ENCODE data around the gene SLC9A9. TPM values are rescaled to one million over a fixed set of nuclear protein-coding genes. Genes with fewer than 3 reads are reported as not detected.
"Not testable (repeated sequence)": the region's sequence is repeated elsewhere in the genome, so short reads cannot be mapped to it uniquely, and the experiment has no call there.

The SLC9A9 gene
- total RNA-seq, 4 donors from 2014 or later, result 1.7 to 8.2 (median 3.6) TPM

- Histone ChIP-seq H3K9me3 (no peaks in the 10 kb centered on the region), H3K27ac (no peak overlapping the region), H3K4me1 (no peaks in the 10 kb centered on the region), H3K27me3 (no peaks in the 10 kb centered on the region), H3K4me3 (no peak overlapping the region), H3K36me3 (no peaks in the 10 kb centered on the region)
- TF ChIP-seq CTCF (IDR thresholded peaks at IDR 0.05 in 4 of 5, conservative IDR thresholded peaks at IDR 0.05 in 1 of 5), result no peak
- no peak for TF ChIP-seq POLR2A (IDR thresholded peaks at IDR 0.05)
- intact Hi-C loops (cut with DNase I; ENCODE audit: low total_unique reads) (no loop called here), in situ Hi-C loops (cut with MboI; ENCODE audit: low sequenced_read_pairs in 4 of 4) (no loop called here)
- DNase-seq (no peak), ATAC-seq (no peak)
Measured at GRCh38 chr3:143286392-143287010, 561.8 kb downstream of the SLC9A9 start.

- intact Hi-C loops (cut with DNase I; ENCODE audit: low total_unique reads), result no loop called here
- in situ Hi-C loops (cut with MboI; ENCODE audit: low sequenced_read_pairs in 4 of 4), result no loop called here
- Histone ChIP-seq H3K27ac (no peak overlapping the region), H3K36me3 (no peaks in the 10 kb centered on the region), H3K4me1 (no peaks in the 10 kb centered on the region), H3K27me3 (no peaks in the 10 kb centered on the region), H3K4me3 (no peak overlapping the region), H3K9me3 (no peaks in the 10 kb centered on the region)
- TF ChIP-seq CTCF (IDR thresholded peaks at IDR 0.05 in 4 of 5, conservative IDR thresholded peaks at IDR 0.05 in 1 of 5) (no peak), POLR2A (IDR thresholded peaks at IDR 0.05) (no peak)
- DNase-seq, result no peak
- ATAC-seq, result no peak
Measured at GRCh38 chr3:143283432-143284128, 564.7 kb downstream of the SLC9A9 start.

- no peak for TF ChIP-seq POLR2A (IDR thresholded peaks at IDR 0.05)
- no peak for TF ChIP-seq CTCF (IDR thresholded peaks at IDR 0.05 in 4 of 5, conservative IDR thresholded peaks at IDR 0.05 in 1 of 5)
- Histone ChIP-seq H3K27ac (no peak overlapping the region), H3K27me3 (no peaks in the 10 kb centered on the region), H3K9me3 (no peaks in the 10 kb centered on the region), H3K36me3 (no peaks in the 10 kb centered on the region), H3K4me3 (no peak overlapping the region), H3K4me1 (no peaks in the 10 kb centered on the region)
- in situ Hi-C loops (cut with MboI; ENCODE audit: low sequenced_read_pairs in 4 of 4) (no loop called here), intact Hi-C loops (cut with DNase I; ENCODE audit: low total_unique reads) (no loop called here)
- no peak for DNase-seq
- ATAC-seq, result no peak
Measured at GRCh38 chr3:143280984-143281383, 567.3 kb downstream of the SLC9A9 start.

GRCh38 chr3:143279567-143279966 lies 568.7 kb downstream of the SLC9A9 start:
- ATAC-seq; H3K27me3 ChIP-seq; H3K36me3 ChIP-seq; H3K9me3 ChIP-seq; intact Hi-C loops (cut with DNase I; ENCODE audit: low total_unique reads); H3K4me1 ChIP-seq; H3K27ac ChIP-seq; H3K4me3 ChIP-seq; DNase-seq; in situ Hi-C loops (cut with MboI; ENCODE audit: low sequenced_read_pairs in 4 of 4): not testable (repeated sequence)

GRCh38 chr3:143278721-143279120 lies 569.5 kb downstream of the SLC9A9 start:
- in situ Hi-C loops (cut with MboI; ENCODE audit: low sequenced_read_pairs in 4 of 4), result no loop called here
- ATAC-seq, result no peak

More at GRCh38 chr3:143278721-143279120, 569.5 kb downstream of the SLC9A9 start:
- Histone ChIP-seq H3K4me3 (no peak overlapping the region), H3K9me3 (no peaks in the 10 kb centered on the region), H3K4me1 (no peaks in the 10 kb centered on the region), H3K27me3 (no peaks in the 10 kb centered on the region), H3K36me3 (no peaks in the 10 kb centered on the region), H3K27ac (no peak overlapping the region)
- DNase-seq, result no peak
- TF ChIP-seq POLR2A (IDR thresholded peaks at IDR 0.05) (no peak), CTCF (IDR thresholded peaks at IDR 0.05 in 4 of 5, conservative IDR thresholded peaks at IDR 0.05 in 1 of 5) (no peak)
- intact Hi-C loops (cut with DNase I; ENCODE audit: low total_unique reads), result no loop called here
